ENCODE measurements around the gene CDK1. TPM values are rescaled to one million over a fixed set of nuclear protein-coding genes. Genes with fewer than 3 reads are reported as not detected.

CDK1 gene
- total and polyA plus RNA-seq, 9 donors: 0.91 to 5.0 (median 3.6) TPM

GRCh38 chr10:60803433-60803832 is 25.2 kb downstream of the CDK1 start:
- no peak overlapping the region for H3K4me3 ChIP-seq
- no peak overlapping the region for H3K27ac ChIP-seq
- WGBS, 3 donors: 93 to 97% (median 96%) methylated on average over 5 of the region's 5 CpGs
- peaks cover 1% of the 10 kb centered on the region for H3K4me1 ChIP-seq (ENCODE audit: insufficient read depth)
- no peaks in the 10 kb centered on the region for H3K9me3 ChIP-seq
- DNase-seq: no peak
- intact Hi-C loops (cut with DNase I): loop anchor here in 1 of 4 donors (2.0 kb wide), 1 partner anchor 21 kb away; no protein-coding TSS in a partner anchor
- no peaks in the 10 kb centered on the region for H3K27me3 ChIP-seq
- H3K36me3 ChIP-seq: no peaks in the 10 kb centered on the region
- no peak for TF ChIP-seq POLR2A (IDR thresholded peaks at IDR 0.05)
- TF ChIP-seq EP300 (IDR thresholded peaks at IDR 0.05): no peak
- no peak for TF ChIP-seq CTCF (IDR thresholded peaks at IDR 0.05)

GRCh38 chr10:60803865-60804264 is 25.6 kb downstream of the CDK1 start:
- no peak for DNase-seq
- peaks cover 1% of the 10 kb centered on the region for H3K4me1 ChIP-seq (ENCODE audit: insufficient read depth)
- TF ChIP-seq EP300 (IDR thresholded peaks at IDR 0.05) (no peak), POLR2A (IDR thresholded peaks at IDR 0.05) (no peak), CTCF (IDR thresholded peaks at IDR 0.05) (no peak)
- H3K36me3 ChIP-seq: no peaks in the 10 kb centered on the region
- H3K27me3 ChIP-seq: no peaks in the 10 kb centered on the region
- intact Hi-C loops (cut with DNase I): loop anchor here in 1 of 4 donors (2.0 kb wide), 1 partner anchor 21 kb away; no protein-coding TSS in a partner anchor
- 95 to 99% (median 97%) methylated on average over 1 of the region's 1 CpG for WGBS, 3 donors
- no peak overlapping the region for H3K27ac ChIP-seq
- H3K4me3 ChIP-seq: no peak overlapping the region
- H3K9me3 ChIP-seq: no peaks in the 10 kb centered on the region

GRCh38 chr10:60806921-60807320 is 28.6 kb downstream of the CDK1 start:
- Histone ChIP-seq H3K4me3 (no peak overlapping the region), H3K27me3 (no peaks in the 10 kb centered on the region), H3K27ac (no peak overlapping the region), H3K36me3 (no peaks in the 10 kb centered on the region), H3K9me3 (no peaks in the 10 kb centered on the region), H3K4me1 (ENCODE audit: insufficient read depth) (peaks cover 6% of the 10 kb centered on the region)
- intact Hi-C loops (cut with DNase I): no loop called here
- WGBS, 3 donors: 78 to 86% (median 80%) methylated on average over 4 of the region's 4 CpGs
- DNase-seq: no peak
- TF ChIP-seq EP300 (IDR thresholded peaks at IDR 0.05) (no peak), CTCF (IDR thresholded peaks at IDR 0.05) (no peak), POLR2A (IDR thresholded peaks at IDR 0.05) (no peak)

GRCh38 chr10:60807499-60807898 is 29.2 kb downstream of the CDK1 start:
- no peaks in the 10 kb centered on the region for H3K36me3 ChIP-seq
- WGBS, 3 donors: 96 to 98% (median 96%) methylated on average over 2 of the region's 2 CpGs
- DNase-seq: no peak
- no peaks in the 10 kb centered on the region for H3K27me3 ChIP-seq
- H3K9me3 ChIP-seq: no peaks in the 10 kb centered on the region
- H3K4me3 ChIP-seq: no peak overlapping the region
- TF ChIP-seq CTCF (IDR thresholded peaks at IDR 0.05) (no peak), POLR2A (IDR thresholded peaks at IDR 0.05) (no peak), EP300 (IDR thresholded peaks at IDR 0.05) (no peak)
- intact Hi-C loops (cut with DNase I): no loop called here
- peaks cover 5% of the 10 kb centered on the region for H3K4me1 ChIP-seq (ENCODE audit: insufficient read depth)
- H3K27ac ChIP-seq: no peak overlapping the region
